DND-41 (cell line): ENCODE data around the gene TCAP.

Experiments used
- ATAC-seq: fragments of 200-7000 bp; cut with Tn5 transposase; 3 replicates; pipeline ENCODE4 v1.9.1; 2021; ENCODE audit warnings: low read depth; ENCODE audit not compliant: insufficient read depth
- DNase-seq: peaks from one replicate; pipeline ENCODE4 v3.0.0-alpha.2; 2020
- H2AFZ ChIP-seq: 2 replicates; pipeline ENCODE4 v1.6.0; 2012; ENCODE audit warnings: low read depth, low read length
- H3K27ac ChIP-seq: 2 replicates; pipeline ENCODE4 v1.5.1; 2012; ENCODE audit warnings: low read length, inconsistent platforms
- H3K27me3 ChIP-seq: fragments of 200-600 bp; sonication (generic); 2 replicates; pipeline ENCODE4 v1.6.0; 2012; ENCODE audit warnings: low read length, mild to moderate bottlenecking, inconsistent platforms; ENCODE audit not compliant: insufficient read depth, poor library complexity
- H3K36me3 ChIP-seq: 2 replicates; pipeline ENCODE4 v1.5.1; 2012; ENCODE audit warnings: low read length, inconsistent platforms; ENCODE audit not compliant: insufficient read depth
- H3K4me1 ChIP-seq: 2 replicates; pipeline ENCODE4 v1.5.1; 2012; ENCODE audit warnings: mild to moderate bottlenecking, low read length; ENCODE audit not compliant: insufficient read depth
- H3K4me2 ChIP-seq: 2 replicates; pipeline ENCODE4 v1.6.0; 2012; ENCODE audit warnings: mild to moderate bottlenecking, moderate library complexity, low read length, inconsistent platforms; ENCODE audit not compliant: insufficient read depth
- H3K4me3 ChIP-seq, 2 experiments: fragments of 200-600 bp in 1 of 2; shearing (Covaris generic) in 1 of 2; 2 replicates each; pipeline ENCODE4 v1.5.1; 2012 to 2016; ENCODE audit warnings: inconsistent platforms in 2 of 2, low read length in 2 of 2, mild to moderate bottlenecking in 2 of 2, low read depth in 1 of 2, moderate library complexity in 1 of 2
- H3K79me2 ChIP-seq: 2 replicates; pipeline ENCODE4 v1.6.0; 2012; ENCODE audit warnings: low read length, inconsistent platforms; ENCODE audit not compliant: insufficient read depth
- H3K9ac ChIP-seq: 2 replicates; pipeline ENCODE4 v1.6.0; 2012; ENCODE audit warnings: low read depth, mild to moderate bottlenecking, inconsistent platforms, low read length, moderate library complexity
- H3K9me3 ChIP-seq: 2 replicates; pipeline ENCODE4 v1.5.1; 2012; ENCODE audit warnings: low read length, moderate library complexity, mild to moderate bottlenecking, inconsistent platforms; ENCODE audit not compliant: insufficient read depth, severe bottlenecking
- H4K20me1 ChIP-seq: 2 replicates; pipeline ENCODE4 v1.6.0; 2012; ENCODE audit warnings: low read length; ENCODE audit not compliant: insufficient read depth
- CTCF ChIP-seq: IDR thresholded peaks from 2 replicates; pipeline ENCODE4 v1.5.1; 2012; ENCODE audit warnings: borderline replicate concordance, low read length, moderate library complexity, mild to moderate bottlenecking; ENCODE audit not compliant: poor library complexity, severe bottlenecking; ENCODE audit errors: extremely low read depth
- EZH2 ChIP-seq: IDR thresholded peaks from 3 replicates; pipeline ENCODE4 v1.6.1; 2012; ENCODE audit warnings: borderline replicate concordance, low read depth, mild to moderate bottlenecking, moderate library complexity, low read length, inconsistent platforms; ENCODE audit not compliant: severe bottlenecking

TCAP gene

GRCh38 chr17:39706383-39706782 lies 41.2 kb downstream of the TCAP start:
- no peaks in the 10 kb centered on the region for H4K20me1 ChIP-seq
- no peak overlapping the region for H3K4me3 ChIP-seq
- no peaks in the 10 kb centered on the region for H3K9me3 ChIP-seq
- DNase-seq (no peak), ATAC-seq (no peak)
- H3K4me2 ChIP-seq: no peak overlapping the region
- no peaks in the 10 kb centered on the region for H3K79me2 ChIP-seq
- TF ChIP-seq EZH2 (no peak), CTCF (no peak)
- H3K27me3 ChIP-seq: no peaks in the 10 kb centered on the region
- no peaks in the 10 kb centered on the region for H3K4me1 ChIP-seq
- no peaks in the 10 kb centered on the region for H3K36me3 ChIP-seq
- no peak overlapping the region for H3K9ac ChIP-seq
- no peak overlapping the region for H3K27ac ChIP-seq
- H2AFZ ChIP-seq: no peak overlapping the region

GRCh38 chr17:39706921-39707337 lies 41.8 kb downstream of the TCAP start:
- ATAC-seq: 0 out of 3 replicates have a peak, but pooled peaks have one; percentile 44
- H3K4me1 ChIP-seq: no peaks in the 10 kb centered on the region
- no peaks in the 10 kb centered on the region for H4K20me1 ChIP-seq
- H3K79me2 ChIP-seq: no peaks in the 10 kb centered on the region
- H3K36me3 ChIP-seq: no peaks in the 10 kb centered on the region
- no peak overlapping the region for H3K27ac ChIP-seq
- no peak overlapping the region for H3K9ac ChIP-seq
- no peak for TF ChIP-seq EZH2
- TF ChIP-seq CTCF: no peak
- no peaks in the 10 kb centered on the region for H3K27me3 ChIP-seq
- no peak for DNase-seq
- no peak overlapping the region for H3K4me3 ChIP-seq
- H3K4me2 ChIP-seq: no peak overlapping the region
- no peaks in the 10 kb centered on the region for H3K9me3 ChIP-seq
- H2AFZ ChIP-seq: no peak overlapping the region

GRCh38 chr17:39709319-39709997 lies 44.3 kb downstream of the TCAP start:
- Histone ChIP-seq H3K4me3 (no peak overlapping the region), H3K27ac (no peak overlapping the region), H4K20me1 (no peaks in the 10 kb centered on the region), H2AFZ (no peak overlapping the region), H3K9me3 (no peaks in the 10 kb centered on the region), H3K4me1 (no peaks in the 10 kb centered on the region), H3K79me2 (no peaks in the 10 kb centered on the region), H3K4me2 (no peak overlapping the region), H3K36me3 (no peaks in the 10 kb centered on the region), H3K9ac (no peak overlapping the region; the same call in 1 of the 2 replicates), H3K27me3 (no peaks in the 10 kb centered on the region)
- ATAC-seq (no peak), DNase-seq (no peak)
- TF ChIP-seq CTCF (no peak), EZH2 (no peak)
